T-helper 2 cell (primary cell): ENCODE measurements around the gene SPG21.

Experiments used
- DNase-seq, 5 experiments: peaks; one replicate each; pipeline versions ENCODE4 v3.0.0 to v3.0.0-alpha.2; 2012 to 2022

The SPG21 gene

DNA sequence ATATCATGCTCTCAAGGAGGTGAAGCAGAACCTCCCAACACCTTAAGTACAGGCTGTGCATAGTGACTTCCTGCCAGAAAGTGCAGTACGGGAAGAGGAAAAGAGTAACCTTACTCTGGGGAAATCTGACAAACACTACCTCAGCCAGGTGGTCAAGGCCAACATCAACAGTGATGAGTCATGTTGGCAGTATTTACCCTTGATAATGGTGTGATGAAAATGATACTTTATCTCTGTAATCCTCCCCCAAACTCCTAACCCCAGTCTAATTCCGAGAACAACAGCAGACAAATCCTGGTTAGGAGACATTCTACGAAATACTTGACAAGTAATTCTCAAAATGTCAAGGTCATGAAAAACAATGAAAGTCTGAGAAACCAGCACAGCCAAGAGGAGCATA is 51.5 kb downstream of the SPG21 start:
- DNase-seq: no peak

DNA sequence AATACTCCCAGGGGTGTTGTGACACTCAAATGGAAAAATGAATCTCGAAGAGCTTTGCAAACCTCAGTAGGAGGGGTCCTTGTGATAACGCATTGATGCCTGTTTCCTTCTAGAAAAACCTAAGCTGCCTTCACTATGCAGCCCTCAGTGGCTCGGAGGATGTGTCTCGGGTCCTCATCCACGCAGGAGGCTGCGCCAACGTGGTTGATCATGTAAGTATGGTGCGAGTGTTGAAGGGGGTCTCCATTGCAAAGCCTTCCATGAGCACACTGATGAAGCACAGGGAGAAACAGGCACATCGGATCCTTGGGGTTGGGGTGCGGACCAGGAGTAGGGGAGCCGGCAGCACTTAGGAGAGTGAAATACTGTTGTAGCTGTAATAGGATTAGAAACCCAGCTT is 55.7 kb downstream of the SPG21 start:
- no peak for DNase-seq

DNA sequence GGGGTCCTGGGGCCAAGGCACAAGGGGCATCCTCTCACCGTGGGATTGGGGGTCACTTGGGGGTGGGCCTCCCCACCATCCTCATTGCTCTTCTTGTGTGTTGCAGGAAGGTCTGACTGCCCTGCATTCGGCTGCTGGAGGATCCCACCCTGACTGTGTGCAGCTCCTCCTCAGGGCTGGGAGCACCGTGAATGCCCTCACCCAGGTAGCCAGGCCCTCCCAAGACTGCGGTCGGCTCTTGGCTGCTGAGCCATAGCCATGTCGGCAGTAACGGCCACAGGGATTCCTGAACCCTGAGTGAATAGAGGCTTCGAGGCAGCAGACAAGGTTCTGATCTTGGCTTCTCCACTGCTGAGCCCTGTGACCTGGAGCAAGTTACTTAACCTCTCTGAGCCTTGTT is 58.3 kb downstream of the SPG21 start:
- no peak for DNase-seq

DNA sequence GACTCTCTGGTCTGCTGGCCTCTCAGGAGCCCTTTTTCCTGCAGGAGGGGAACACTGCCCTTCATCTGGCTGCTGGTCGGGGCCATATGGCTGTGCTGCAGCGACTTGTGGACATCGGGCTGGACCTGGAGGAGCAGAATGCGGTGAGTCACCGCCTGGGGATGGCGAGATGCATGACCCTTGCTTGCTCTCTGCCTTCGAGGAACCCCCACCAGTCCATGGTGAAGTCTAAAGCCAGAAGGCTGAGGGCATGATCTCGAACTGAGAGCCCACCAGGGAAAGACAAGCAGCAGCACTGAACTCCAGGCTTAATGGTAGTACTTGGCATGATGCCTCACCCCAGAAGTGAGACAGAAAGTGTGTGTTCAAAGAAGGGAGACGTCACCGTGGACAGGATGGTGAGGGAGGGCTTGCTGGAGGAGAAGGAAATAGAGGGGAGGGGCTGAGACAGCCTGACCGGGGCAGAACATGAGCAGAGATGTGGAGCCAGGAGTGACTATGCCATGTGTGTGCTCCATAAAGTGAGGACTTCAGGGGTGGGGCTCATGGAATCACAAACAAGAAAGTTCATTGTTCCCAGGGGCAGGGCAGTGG is 58.8 kb downstream of the SPG21 start:
- DNase-seq: no peak

DNA sequence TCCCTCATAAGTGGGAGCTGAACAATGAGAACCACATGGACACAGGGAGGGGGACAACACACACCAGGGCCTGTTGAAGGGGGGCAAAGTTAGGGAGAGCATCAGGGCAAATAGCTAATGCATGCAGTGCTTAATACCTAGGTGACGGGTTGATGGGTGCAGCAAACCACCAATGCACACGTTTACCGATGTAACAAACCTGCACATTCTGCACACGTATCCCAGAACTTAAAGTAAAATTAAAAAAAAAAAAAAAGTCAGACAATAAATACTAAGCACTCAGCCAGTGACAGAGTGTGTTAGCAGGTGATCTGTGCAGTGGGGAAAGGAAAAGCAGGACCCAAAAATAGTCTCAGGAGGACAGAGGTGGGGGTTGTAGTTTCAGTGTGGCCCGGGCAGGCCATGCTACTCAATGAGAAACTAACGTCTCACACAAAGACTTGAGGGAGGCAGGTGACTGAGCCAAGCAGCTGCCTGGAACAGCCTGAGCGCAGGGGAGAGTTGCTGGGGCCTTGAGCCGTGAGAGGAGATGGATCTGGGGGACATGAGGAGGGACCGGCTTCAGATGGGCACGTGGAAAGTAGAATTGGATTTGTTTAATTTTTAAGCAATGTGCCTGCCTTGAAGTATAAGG is 59.6 kb downstream of the SPG21 start:
- no peak for DNase-seq

DNA sequence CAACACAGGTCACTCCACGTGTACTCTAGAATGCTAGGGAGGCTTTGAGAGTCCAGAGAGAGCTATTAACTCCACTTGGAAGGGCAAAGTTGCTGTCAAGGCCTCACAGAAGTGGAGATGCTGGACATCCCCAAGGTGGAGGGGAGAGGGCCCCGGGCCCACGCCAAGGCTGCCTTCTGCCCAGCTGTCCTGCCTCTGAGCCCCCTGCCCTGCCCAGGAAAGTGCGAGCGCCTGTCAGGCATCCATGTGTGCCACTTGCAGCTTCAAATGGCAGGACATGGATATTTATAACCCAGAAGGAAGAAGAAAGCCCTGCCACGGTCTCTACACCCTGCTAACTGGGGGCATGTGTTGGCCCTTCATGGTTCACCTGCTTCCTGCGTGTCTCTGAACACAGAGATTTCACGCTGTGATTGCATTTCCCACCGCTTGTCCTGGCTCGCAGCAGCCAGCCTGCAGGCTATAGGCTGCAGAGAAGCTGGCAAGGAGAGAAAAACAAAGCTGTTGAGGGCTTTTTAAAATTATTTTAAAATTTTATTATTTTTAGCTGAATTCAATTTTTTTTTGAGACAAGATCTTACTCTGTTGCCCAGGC is 61.0 kb downstream of the SPG21 start:
- DNase-seq: no peak

DNA sequence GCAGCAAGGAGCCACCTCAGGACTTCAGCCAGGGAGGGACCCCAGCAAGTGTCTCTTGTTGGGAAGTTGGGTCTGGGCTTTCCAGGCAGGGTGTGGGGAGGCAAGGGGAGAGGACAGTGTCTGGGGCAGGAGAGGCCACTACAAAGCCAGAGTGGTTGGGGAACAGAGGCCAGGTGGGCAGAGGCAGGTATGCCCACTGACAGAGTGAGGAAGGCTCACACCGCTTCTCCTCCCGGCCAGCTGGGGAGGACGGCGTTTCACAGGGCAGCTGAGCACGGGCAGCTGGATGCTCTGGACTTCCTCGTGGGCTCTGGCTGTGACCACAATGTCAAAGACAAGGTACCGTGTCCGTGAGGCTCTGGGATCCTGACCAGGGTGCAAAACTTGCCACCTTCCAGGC is 63.1 kb downstream of the SPG21 start:
- DNase-seq: no peak

DNA sequence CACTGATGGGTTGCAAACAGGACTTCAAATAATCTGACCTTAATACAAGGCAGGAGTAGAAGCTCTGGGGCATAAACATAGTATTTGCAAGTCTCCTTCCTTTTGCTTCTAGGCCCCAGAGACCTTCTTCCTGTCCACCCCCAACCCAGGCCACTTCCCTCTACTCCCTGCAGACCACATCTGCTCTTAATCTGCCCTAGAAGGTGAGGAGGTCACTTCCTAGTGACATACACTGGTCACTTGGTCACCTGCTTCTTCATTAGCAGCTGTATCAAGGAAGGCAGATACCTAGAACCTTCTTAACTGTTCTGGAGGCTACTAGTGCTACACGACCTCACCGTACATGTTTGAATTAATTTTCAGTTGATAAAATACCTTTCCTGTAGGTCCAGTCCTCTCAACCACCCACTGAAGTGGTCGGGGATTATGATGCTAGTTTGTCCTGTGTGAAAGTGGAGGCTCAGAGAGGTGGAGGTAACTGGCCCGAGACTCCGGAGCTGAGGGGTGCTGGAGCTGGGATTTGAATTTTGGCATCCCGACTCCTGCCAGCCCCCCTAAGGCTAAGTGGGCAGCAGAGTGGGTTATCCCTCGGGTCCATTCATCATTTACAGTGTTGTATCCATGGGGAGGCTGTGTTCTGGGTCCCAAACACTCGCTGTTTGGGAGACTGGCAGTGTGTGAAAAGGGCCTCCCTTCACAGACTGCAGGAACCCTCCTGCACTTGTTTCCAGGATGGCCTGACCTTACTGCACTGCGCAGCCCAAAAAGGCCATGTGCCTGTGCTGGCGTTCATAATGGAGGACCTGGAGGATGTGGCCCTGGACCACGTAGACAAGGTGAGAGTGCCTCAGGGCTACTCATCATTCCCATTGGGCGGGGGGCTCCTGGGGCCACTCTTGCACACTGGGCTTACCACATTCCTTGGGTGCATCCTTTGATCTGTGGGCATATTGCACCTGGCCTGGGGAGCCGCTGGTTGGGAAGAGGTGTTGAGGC is 64.1 kb downstream of the SPG21 start:
- no peak for DNase-seq

DNA sequence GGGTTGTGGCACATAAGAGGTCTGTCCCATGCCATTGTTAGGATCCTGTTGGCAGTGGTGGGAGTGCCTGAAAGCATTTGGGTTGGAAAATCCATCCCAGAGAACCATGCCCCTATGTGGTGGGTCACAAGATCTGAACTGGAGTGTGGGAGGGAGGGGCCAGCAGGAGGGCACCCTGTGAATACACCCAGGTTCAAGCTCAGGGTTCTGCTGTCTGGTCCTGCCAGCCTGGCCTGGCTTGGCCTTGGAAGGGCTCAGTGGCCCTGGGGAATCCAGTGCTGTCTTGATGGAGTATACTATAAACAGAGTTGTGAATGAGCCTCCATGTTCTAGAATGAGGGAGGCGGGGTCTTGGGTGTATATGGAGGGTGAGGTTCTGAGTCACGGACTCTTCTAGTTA is 66.2 kb downstream of the SPG21 start:
- DNase-seq: no peak

DNA sequence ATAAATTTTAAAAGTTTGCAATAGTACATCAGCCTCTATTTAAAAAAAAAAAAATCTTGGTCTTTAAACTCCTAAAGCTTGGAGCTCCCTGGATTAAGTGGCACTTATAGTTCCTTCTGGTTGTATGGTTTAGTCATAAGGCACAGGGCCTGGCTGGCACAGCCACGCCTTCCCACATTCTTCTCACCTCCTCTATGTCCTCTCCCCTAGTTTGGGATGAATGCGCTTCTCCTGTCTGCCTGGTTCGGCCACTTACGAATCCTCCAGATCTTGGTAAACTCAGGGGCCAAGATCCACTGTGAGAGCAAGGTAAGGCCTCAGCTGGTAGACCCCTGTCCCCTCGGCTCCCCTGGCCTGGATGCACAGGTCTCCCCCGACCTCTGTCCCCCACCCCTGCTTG is 68.0 kb downstream of the SPG21 start:
- DNase-seq: no peak

DNA sequence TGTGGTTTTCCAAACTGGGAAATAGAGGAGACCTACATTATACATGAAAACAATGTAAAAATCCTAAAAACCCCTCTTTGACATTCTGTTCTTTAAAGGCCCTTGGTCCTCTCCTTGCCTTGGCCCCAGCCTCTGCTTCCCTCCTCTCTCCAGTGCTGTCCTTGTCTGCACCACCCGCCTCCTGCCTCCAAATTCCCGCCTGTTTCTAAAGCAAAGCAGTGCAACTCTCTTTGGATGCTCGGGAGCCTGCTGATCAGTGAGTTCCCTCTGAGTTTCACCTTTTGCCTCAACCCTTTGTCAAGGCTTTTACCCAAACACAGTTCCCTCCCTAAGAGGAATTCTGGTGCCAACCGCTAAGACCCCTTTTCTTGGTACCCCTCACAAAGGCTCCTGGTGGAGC is 70.0 kb downstream of the SPG21 start:
- DNase-seq: no peak

DNA sequence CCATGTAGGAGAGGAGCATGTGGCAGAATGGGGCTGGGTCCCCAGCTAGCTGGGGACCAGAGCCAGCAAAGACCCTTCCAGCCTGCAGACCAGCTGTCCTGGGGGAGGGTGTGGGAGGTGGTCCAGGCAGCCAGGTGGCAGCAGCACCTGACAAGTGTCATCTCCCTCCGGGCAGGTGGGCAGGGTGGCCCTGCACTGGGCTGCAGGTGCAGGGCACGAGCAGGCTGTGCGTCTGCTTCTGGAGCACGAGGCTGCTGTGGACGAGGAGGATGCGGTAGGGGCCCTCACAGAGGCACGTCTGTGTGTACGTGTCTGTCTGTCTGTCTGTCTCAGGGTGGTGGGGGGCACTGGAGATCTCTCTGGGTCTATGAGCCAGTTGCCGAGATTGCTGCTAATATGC is 72.5 kb downstream of the SPG21 start:
- no peak for DNase-seq

DNA sequence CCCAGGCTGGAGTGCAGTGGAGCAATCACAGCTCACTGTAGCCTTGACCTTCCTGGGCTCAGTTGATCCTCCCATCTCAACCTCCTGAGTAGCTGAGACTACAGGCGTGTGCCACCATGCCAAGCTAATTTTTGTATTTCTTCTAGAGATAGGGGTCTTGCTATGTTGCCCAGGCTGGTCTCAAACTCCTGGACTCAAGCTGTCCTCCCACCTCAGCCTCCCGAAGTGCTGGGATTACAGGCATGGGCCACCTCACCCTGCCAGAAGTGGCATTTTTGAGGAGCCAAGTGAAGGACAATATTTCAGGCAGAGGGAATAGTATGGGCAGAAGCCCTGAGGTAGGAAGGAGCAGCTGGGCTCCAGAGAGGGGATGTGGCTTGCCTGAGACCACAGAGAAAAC is 73.3 kb downstream of the SPG21 start:
- DNase-seq: no peak

DNA sequence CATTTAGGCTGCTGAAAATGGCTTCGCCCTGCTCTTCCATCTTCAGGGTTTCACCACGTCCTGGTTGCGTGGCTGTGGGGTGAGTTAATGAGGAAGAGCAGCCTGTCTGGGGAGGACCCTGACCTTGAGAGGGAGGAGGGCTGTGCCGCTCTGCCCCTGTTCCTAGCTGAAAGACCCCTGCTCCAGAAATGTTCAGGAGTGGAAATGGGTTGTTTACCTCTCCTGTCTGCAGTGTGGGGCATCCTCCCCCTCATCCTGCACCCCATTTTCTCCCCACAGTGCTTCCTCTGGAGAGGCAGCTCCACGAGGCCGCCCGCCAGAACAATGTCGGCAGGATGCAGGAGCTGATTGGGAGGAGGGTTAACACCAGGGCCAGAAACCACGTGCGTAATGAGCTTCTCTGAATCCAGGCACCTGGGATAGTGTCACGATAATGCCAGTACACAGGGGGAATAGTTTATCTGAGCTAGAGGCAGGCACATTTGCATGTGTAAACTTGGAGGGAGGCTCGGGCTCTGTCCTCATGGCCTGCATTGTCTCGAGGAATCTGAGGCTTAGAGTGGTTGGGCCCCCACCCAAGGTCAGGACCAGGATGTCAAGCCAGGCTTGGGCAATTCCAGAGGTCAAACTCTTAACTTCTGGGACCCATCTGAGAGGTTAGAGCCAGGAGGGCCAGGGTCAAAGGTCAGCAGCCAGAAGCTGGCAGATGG is 74.0 kb downstream of the SPG21 start:
- no peak for DNase-seq
